SU-DHL-6 (cell line): ENCODE results near the gene CADPS.

Source experiments
- H2AFZ ChIP-seq: fragments of 200-600 bp; sonication (generic); 2 replicates; pipeline ENCODE4 v1.6.1; 2014; ENCODE audit warnings: low read depth, mild to moderate bottlenecking, moderate library complexity, mixed read lengths, antibody characterized with exemption, low read length; ENCODE audit not compliant: severe bottlenecking
- H3F3A ChIP-seq: fragments of 200-600 bp; shearing (Covaris generic); 2 replicates; pipeline ENCODE4 v1.6.0; 2016; ENCODE audit warnings: antibody characterized with exemption, mild to moderate bottlenecking; ENCODE audit not compliant: insufficient read depth
- H3K27ac ChIP-seq: fragments of 200-600 bp; sonication (generic); 2 replicates; pipeline ENCODE4 v1.5.1; 2016; ENCODE audit warnings: low read depth, mild to moderate bottlenecking, low read length, moderate library complexity, mixed read lengths
- H3K27me3 ChIP-seq: fragments of 200-600 bp; sonication (generic), shearing (Covaris generic); 2 replicates; pipeline ENCODE4 v1.6.0; 2014; ENCODE audit warnings: mild to moderate bottlenecking, low read length
- H3K36me3 ChIP-seq: fragments of 200-600 bp; sonication (generic); 2 replicates; pipeline ENCODE4 v1.6.1; 2014; ENCODE audit warnings: mild to moderate bottlenecking, low read length, mixed read lengths
- H3K4me2 ChIP-seq: fragments of 300-600, 200-600 bp; shearing (Covaris generic), sonication (generic); 2 replicates; pipeline ENCODE4 v1.6.0; 2014; ENCODE audit warnings: low read length, low read depth, mild to moderate bottlenecking; ENCODE audit not compliant: poor library complexity, severe bottlenecking
- H3K4me3 ChIP-seq: fragments of 200-600 bp; sonication (generic); 2 replicates; pipeline ENCODE4 v1.5.1; 2014; ENCODE audit warnings: antibody characterized with exemption, low read length, mild to moderate bottlenecking, mixed read lengths; ENCODE audit not compliant: insufficient read depth, poor library complexity, severe bottlenecking
- H3K79me2 ChIP-seq: fragments of 200-600 bp; sonication (generic); 2 replicates; pipeline ENCODE4 v1.6.1; 2014; ENCODE audit warnings: mild to moderate bottlenecking, low read length, moderate library complexity; ENCODE audit not compliant: insufficient read depth
- H3K9ac ChIP-seq: fragments of 200-600 bp; sonication (generic); 2 replicates; pipeline ENCODE4 v1.7.0; 2014; ENCODE audit warnings: mild to moderate bottlenecking, low read length
- H3K9me2 ChIP-seq: fragments of 200-600 bp; sonication (generic); replicated peaks from 2 replicates; pipeline ENCODE4 v1.6.1; 2014; ENCODE audit warnings: low read length; ENCODE audit not compliant: insufficient read depth
- H3K9me3 ChIP-seq: fragments of 200-600 bp; sonication (generic); 2 replicates; pipeline ENCODE4 v1.6.1; 2014; ENCODE audit warnings: low read length, mixed read lengths; ENCODE audit not compliant: insufficient read depth
- H4K20me1 ChIP-seq: fragments of 200-600 bp; sonication (generic); 2 replicates; pipeline ENCODE4 v1.6.1; 2014; ENCODE audit warnings: low read depth, mild to moderate bottlenecking, antibody characterized with exemption, low read length, moderate library complexity, mixed read lengths
- CTCF ChIP-seq: fragments of 200-600 bp; sonication (generic); IDR thresholded peaks from one replicate; pipeline ENCODE4 v1.5.1; 2017; ENCODE audit warnings: antibody characterized with exemption, mild to moderate bottlenecking, low read length, moderate library complexity; ENCODE audit not compliant: insufficient read depth, poor library complexity, severe bottlenecking
- EZH2phosphoT487 ChIP-seq: fragments of 200-600 bp; sonication (generic), shearing (Covaris generic); conservative IDR thresholded peaks from 2 replicates; pipeline ENCODE4 v1.6.1; 2018; ENCODE audit warnings: mild to moderate bottlenecking, antibody characterized with exemption, low read length, moderate library complexity, mixed read lengths

The CADPS gene

GRCh38 chr3:62421207-62421606, 454.0 kb downstream of the CADPS start:
- Histone ChIP-seq H3K4me3 (no peak overlapping the region), H3F3A (no peaks in the 10 kb centered on the region)
- TF ChIP-seq EZH2phosphoT487 (no peak), CTCF (no peak)

GRCh38 chr3:62416144-62416543, 459.1 kb downstream of the CADPS start:
- no peaks in the 10 kb centered on the region for H3F3A ChIP-seq
- H3K4me2 ChIP-seq: no peak overlapping the region
- H3K9me3 ChIP-seq: no peaks in the 10 kb centered on the region
- no peak overlapping the region for H3K27ac ChIP-seq
- H3K4me3 ChIP-seq: no peak overlapping the region
- no peaks in the 10 kb centered on the region for H3K36me3 ChIP-seq
- no peak for TF ChIP-seq EZH2phosphoT487
- TF ChIP-seq CTCF: no peak
- H3K9me2 ChIP-seq: no peaks in the 10 kb centered on the region
- H3K9ac ChIP-seq: no peak overlapping the region
- H4K20me1 ChIP-seq: no peaks in the 10 kb centered on the region
- H3K79me2 ChIP-seq: no peaks in the 10 kb centered on the region
- H2AFZ ChIP-seq: no peak overlapping the region
- no peaks in the 10 kb centered on the region for H3K27me3 ChIP-seq

More at GRCh38 chr3:62421207-62421606, 454.0 kb downstream of the CADPS start:
- no peak overlapping the region for H2AFZ ChIP-seq
- no peaks in the 10 kb centered on the region for H3K9me3 ChIP-seq
- no peak overlapping the region for H3K27ac ChIP-seq
- no peaks in the 10 kb centered on the region for H4K20me1 ChIP-seq
- no peaks in the 10 kb centered on the region for H3K9me2 ChIP-seq
- no peaks in the 10 kb centered on the region for H3K27me3 ChIP-seq
- no peak overlapping the region for H3K9ac ChIP-seq
- H3K4me2 ChIP-seq: no peak overlapping the region
- H3K79me2 ChIP-seq: no peaks in the 10 kb centered on the region
- H3K36me3 ChIP-seq: no peaks in the 10 kb centered on the region

- Histone ChIP-seq H4K20me1 (no peaks in the 10 kb centered on the region), H3K9ac (no peak overlapping the region), H3K4me3 (no peak overlapping the region), H3K9me2 (no peaks in the 10 kb centered on the region), H3K79me2 (no peaks in the 10 kb centered on the region), H2AFZ (no peak overlapping the region), H3K4me2 (no peak overlapping the region), H3F3A (no peaks in the 10 kb centered on the region), H3K9me3 (no peaks in the 10 kb centered on the region), H3K36me3 (no peaks in the 10 kb centered on the region), H3K27me3 (no peaks in the 10 kb centered on the region), H3K27ac (no peak overlapping the region)
- TF ChIP-seq EZH2phosphoT487 (no peak), CTCF (no peak)
Measured at GRCh38 chr3:62415312-62415801, 459.9 kb downstream of the CADPS start.
